GM12891 (cell line): Measurements from ENCODE around the gene CAMSAP3.

Experiments used
- PAX5 ChIP-seq: IDR thresholded peaks from 2 replicates; pipeline ENCODE4 v1.6.1; 2011; ENCODE audit warnings: low read length, moderate library complexity, mild to moderate bottlenecking; ENCODE audit not compliant: insufficient read depth, severe bottlenecking
- POLR2A ChIP-seq: IDR thresholded peaks from 2 replicates; pipeline ENCODE4 v1.6.1; 2011; ENCODE audit warnings: low read depth, low read length, control low read depth
- POLR2AphosphoS5 ChIP-seq: IDR thresholded peaks from 2 replicates; pipeline ENCODE4 v1.6.1; 2011; ENCODE audit warnings: low read depth, low read length, control low read depth
- SPI1 ChIP-seq: IDR thresholded peaks from 2 replicates; pipeline ENCODE4 v1.6.1; 2011; ENCODE audit warnings: low read depth, low read length, control low read depth
- TAF1 ChIP-seq: IDR thresholded peaks from 2 replicates; pipeline ENCODE4 v1.6.1; 2011; ENCODE audit warnings: low read depth, low read length, control low read depth

GRCh38 chr19:7582446-7582845 lies 13.2 kb upstream of the CAMSAP3 start:
- TF ChIP-seq POLR2AphosphoS5 (no peak), SPI1 (no peak), POLR2A (no peak), PAX5 (no peak), TAF1 (no peak)
